Breast epithelium (tissue), 4 donors: ENCODE results near the gene SLC12A7. TPM values are rescaled to one million over a fixed set of nuclear protein-coding genes. Genes with fewer than 3 reads are reported as not detected.
"Not testable (repeated sequence)": the region's sequence is repeated elsewhere in the genome, so short reads cannot be mapped to it uniquely, and the experiment has no call there.

Experiments
- DNase-seq, 2 donors: peaks; one replicate each; pipeline ENCODE4 v3.0.0-alpha.2; 2019; ENCODE audit warnings: low spot score in 2 of 2
- H3K27ac ChIP-seq, 2 donors: fragments of 200-600 bp; sonication (generic) in 1 of 2; one replicate each; pipeline ENCODE4 v1.5.1; 2016 to 2019; ENCODE audit warnings: mild to moderate bottlenecking in 1 of 2
- H3K27me3 ChIP-seq, 2 donors: fragments of 200-600 bp; sonication (generic) in 1 of 2; one replicate each; pipeline versions ENCODE4 v1.5.1 to v1.6.0; 2017 to 2019; ENCODE audit warnings: control low read depth in 1 of 2, mild to moderate bottlenecking in 1 of 2
- H3K36me3 ChIP-seq: fragments of 200-600 bp; one replicate; pipeline ENCODE4 v1.5.1; 2019
- H3K4me1 ChIP-seq, 2 donors: fragments of 200-600 bp; sonication (generic); one replicate each; pipeline ENCODE4 v1.5.1; 2016 to 2019; ENCODE audit warnings: control low read depth in 1 of 2
- H3K4me3 ChIP-seq, 3 donors: fragments of 200-600 bp; sonication (generic); 1 replicate in 2 of 3; 2 replicates in 1 of 3; pipeline ENCODE4 v1.5.1; 2016 to 2019; ENCODE audit warnings: mild to moderate bottlenecking in 3 of 3, moderate library complexity in 2 of 3
- H3K9me3 ChIP-seq, 2 donors: fragments of 200-600 bp; sonication (generic) in 1 of 2; one replicate each; pipeline ENCODE4 v1.5.1; 2016 to 2019; ENCODE audit warnings: control low read depth in 1 of 2
- POLR2A ChIP-seq: fragments of 450-650 bp; IDR thresholded peaks from one replicate; pipeline ENCODE4 v1.6.1; 2016; ENCODE audit warnings: antibody characterized with exemption, mild to moderate bottlenecking, moderate library complexity
- POLR2AphosphoS5 ChIP-seq, 3 donors: sonication (generic); formaldehyde crosslinking; IDR thresholded peaks; one replicate each; pipeline ENCODE4 v1.6.1; 2017; ENCODE audit warnings: antibody characterized with exemption in 3 of 3
- intact Hi-C: fragments of 100-400 bp; cut with DNase I; formaldehyde crosslinking; loops from one replicate; pipeline ENCODE4 v1.15.1; 2023; ENCODE audit warnings: low total_unique reads
- total RNA-seq, 3 donors: library from RNA; depleted of rRNA; stranded (reverse); fragments of >200 nt; gene quantifications; one replicate each; pipeline ENCODE4 v1.1.0, GENCODE V29; 2016
- TF ChIP-seq, protein P1 (sequence below), 3 donors: fragments of 450-650 bp; IDR thresholded peaks; one replicate each; pipeline ENCODE4 v1.5.1; 2016 to 2017; ENCODE audit warnings: antibody characterized with exemption in 3 of 3, mild to moderate bottlenecking in 3 of 3, moderate library complexity in 3 of 3

The SLC12A7 gene
- total RNA-seq, 3 donors from 2014 or later: 21.4 to 31.5 (median 25.0) TPM

DNA sequence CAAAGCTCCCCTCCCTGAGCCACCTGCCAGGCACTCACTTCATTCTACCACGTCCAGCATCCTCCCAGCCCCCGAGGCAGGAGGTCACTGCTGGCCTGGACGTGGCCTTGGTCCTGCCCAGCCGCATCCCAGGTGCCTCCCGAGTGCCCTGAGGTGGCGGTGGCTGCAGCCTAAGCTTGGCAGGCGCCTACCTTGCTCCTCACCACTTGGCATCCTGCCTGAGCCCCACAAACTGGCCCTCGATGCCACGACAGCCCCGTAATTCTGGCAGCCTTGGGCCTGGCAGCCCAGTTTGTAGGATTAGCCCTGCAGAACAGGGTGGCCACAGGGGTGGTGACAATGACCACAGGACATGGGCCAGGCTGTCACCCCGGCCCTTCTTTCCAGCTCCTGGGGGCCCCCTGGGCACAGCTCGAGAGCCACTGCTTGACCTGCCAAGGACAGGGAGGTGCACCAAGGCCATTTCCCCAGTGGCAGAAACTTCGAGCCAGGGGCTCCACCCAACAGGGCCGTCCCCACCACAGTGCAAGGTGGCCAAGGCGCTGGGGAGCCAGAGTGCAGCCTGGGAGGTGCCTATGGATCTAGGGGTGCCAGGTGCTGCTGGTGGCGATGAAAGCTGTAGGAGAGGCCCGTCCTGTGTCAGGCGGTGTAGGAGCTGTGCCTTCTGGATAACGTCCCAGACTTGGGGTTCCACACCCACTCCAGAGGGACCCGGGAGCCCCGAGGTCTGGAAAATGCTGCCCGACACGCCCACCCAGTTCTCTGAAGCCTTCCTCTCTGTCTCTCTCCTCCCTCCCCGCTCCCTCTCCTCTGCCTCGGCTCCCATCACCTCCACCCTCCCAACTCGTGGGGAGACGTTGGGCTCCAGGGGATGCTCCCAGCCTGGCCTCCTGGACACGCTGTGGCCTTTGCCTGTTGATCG lies 84.9 kb downstream of the SLC12A7 start:
- DNase-seq: no peak
- no peak overlapping the region for H3K4me3 ChIP-seq
- H3K36me3 ChIP-seq: no peaks in the 10 kb centered on the region
- no peaks in the 10 kb centered on the region for H3K9me3 ChIP-seq
- TF ChIP-seq, protein P1, sequence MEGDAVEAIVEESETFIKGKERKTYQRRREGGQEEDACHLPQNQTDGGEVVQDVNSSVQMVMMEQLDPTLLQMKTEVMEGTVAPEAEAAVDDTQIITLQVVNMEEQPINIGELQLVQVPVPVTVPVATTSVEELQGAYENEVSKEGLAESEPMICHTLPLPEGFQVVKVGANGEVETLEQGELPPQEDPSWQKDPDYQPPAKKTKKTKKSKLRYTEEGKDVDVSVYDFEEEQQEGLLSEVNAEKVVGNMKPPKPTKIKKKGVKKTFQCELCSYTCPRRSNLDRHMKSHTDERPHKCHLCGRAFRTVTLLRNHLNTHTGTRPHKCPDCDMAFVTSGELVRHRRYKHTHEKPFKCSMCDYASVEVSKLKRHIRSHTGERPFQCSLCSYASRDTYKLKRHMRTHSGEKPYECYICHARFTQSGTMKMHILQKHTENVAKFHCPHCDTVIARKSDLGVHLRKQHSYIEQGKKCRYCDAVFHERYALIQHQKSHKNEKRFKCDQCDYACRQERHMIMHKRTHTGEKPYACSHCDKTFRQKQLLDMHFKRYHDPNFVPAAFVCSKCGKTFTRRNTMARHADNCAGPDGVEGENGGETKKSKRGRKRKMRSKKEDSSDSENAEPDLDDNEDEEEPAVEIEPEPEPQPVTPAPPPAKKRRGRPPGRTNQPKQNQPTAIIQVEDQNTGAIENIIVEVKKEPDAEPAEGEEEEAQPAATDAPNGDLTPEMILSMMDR (IDR thresholded peaks at IDR 0.05): no peak
- TF ChIP-seq POLR2AphosphoS5 (IDR thresholded peaks at IDR 0.05): no peak
- no peak for TF ChIP-seq POLR2A
- H3K27me3 ChIP-seq: no peaks in the 10 kb centered on the region
- no peaks in the 10 kb centered on the region for H3K4me1 ChIP-seq
- H3K27ac ChIP-seq: no peak overlapping the region
- intact Hi-C loops: no loop called here

DNA sequence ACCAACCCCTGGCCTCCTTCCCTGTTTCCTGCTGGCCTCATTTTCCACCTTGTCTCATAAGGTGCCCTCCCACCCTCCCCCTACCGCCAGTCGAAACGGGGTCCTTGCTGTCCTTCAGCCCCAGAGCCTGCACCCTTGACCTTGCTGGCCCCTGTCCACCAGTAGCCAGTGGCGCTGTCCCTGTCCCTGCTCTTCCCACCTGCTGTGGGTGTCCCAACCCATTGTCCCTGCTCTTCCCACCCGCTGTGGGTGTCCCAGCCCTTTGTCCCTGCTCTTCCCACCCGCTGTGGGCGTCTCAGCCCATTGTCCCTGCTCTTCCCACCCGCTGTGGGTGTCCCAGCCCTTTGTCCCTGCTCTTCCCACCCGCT lies 89.9 kb downstream of the SLC12A7 start:
- DNase-seq, H3K4me1 ChIP-seq, H3K27me3 ChIP-seq, H3K9me3 ChIP-seq, H3K36me3 ChIP-seq, intact Hi-C loops, H3K4me3 ChIP-seq, H3K27ac ChIP-seq: not testable (repeated sequence)

DNA sequence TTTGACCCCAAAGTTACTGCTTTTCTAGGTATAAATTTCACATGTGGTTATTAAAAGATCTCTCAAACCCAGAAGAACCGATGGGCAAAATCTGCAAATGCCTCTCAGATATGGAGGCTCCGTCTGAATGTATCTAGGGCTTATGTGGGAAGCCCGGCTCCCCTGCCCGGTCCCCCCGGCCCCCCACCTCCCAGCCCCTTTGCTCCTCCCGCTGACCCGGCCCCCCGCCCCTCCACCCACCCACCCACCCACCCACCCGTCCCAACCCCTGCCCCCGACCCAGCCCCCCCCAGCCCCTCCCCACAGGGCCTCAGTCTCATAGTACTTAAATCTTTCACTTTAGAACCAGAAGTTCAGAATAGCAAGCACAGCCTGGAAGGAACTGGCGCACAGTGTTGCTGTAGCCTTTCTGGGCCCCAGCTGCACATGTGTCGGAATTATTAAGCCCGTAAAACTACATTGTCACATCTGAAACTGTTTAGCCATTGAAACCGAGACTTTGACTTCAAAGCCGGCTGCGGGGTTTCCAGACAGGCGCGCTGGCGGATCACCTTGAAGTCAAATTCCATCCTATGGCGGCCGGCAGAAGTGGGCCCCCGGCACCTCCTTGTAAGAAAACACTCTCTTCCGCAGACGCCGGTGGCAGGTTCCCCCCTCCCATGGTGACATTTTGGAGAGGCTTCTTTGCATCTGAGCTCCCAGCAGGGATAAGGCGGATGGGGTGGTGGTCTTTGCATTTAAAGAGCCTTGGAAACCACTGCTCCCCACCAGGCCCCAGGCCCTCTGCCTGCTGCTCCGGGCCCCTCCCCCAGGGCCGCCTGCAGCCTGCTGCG lies 90.5 kb downstream of the SLC12A7 start:
- DNase-seq: no peak

DNA sequence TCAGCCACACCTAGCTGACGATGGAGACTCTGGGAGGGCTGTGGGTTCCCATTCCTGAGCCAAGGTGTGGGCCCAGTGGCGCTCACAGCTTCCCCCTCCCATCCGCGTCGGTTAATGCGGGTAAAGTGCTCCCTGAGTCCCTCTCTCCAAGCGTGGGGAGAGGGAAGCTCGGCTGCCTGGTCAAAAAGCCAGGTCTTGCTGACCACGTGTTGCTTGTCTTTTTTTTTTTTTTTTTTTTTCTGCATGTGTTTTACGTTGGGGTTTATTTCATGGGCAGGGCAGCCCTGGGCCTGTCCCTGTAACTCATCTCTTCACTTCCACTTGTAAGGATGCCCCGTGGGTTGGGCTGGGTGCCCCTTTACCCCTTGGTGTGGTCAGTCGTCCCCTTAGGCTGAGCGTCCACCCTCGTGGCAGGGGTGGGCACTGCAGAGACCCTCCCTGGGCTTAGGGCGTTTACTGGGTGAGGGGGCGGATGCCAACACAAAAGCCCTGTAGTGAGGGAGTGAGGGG lies 91.4 kb downstream of the SLC12A7 start:
- no peak for DNase-seq
- no peaks in the 10 kb centered on the region for H3K4me1 ChIP-seq
- intact Hi-C loops: no loop called here
- H3K4me3 ChIP-seq: no peak overlapping the region
- TF ChIP-seq POLR2A: no peak
- no peak for TF ChIP-seq POLR2AphosphoS5 (IDR thresholded peaks at IDR 0.05)
- TF ChIP-seq, protein P1 (IDR thresholded peaks at IDR 0.05): no peak
- H3K27me3 ChIP-seq: no peaks in the 10 kb centered on the region
- H3K9me3 ChIP-seq: no peaks in the 10 kb centered on the region
- H3K36me3 ChIP-seq: no peaks in the 10 kb centered on the region
- H3K27ac ChIP-seq: no peak overlapping the region

More for the DNA sequence above, 90.5 kb downstream of the SLC12A7 start:
- Histone ChIP-seq H3K9me3 (no peaks in the 10 kb centered on the region), H3K27me3 (no peaks in the 10 kb centered on the region), H3K4me1 (no peaks in the 10 kb centered on the region), H3K27ac (no peak overlapping the region), H3K36me3 (no peaks in the 10 kb centered on the region), H3K4me3 (no peak overlapping the region)
- TF ChIP-seq, protein P1 (IDR thresholded peaks at IDR 0.05): no peak
- TF ChIP-seq POLR2A (no peak), POLR2AphosphoS5 (IDR thresholded peaks at IDR 0.05) (no peak)
- intact Hi-C loops: no loop called here

DNA sequence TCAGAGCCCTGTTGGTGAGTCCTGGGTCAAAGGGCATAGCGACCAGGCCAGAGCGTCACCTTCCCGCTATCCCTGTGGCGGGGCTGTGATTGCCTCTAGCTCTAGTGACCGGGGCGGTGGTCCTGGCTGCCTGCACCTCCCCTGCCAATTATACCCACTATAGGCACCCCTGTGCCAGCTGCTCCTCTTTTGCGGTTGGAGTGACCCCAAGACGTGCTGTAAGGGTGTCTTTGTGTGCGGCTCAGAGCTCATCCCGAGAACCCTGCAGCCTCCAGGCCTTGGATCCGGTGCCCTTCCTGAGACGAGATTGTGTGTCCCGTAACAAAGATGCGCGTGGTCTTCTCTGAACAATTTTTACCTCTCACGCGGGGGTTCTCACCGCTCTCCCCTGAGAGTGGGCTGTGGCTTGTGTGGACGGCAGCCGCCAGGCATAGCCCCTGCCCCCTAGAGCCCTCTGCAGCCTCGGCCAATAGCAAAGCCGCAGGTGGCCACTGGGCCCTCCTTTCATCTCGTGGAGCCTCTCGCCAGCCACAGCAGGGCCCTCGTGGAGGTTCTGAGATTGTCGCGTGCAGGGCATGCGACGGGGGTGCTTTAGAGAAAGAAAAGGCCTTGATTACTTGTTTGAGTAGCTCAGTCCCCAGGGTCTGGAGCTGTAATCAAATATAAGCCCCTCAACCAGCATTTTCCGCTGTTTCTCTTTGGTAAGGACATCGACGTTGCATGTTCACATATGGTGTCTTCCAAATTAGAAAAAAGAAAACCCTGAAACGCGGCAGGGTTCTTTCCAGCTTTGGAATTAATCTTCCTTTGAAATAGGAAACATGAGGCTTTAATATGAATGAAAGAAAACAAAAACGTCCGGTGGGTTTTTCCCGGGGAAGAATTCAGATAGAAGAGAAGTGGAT lies 92.6 kb downstream of the SLC12A7 start:
- intact Hi-C loops: no loop called here
- TF ChIP-seq POLR2AphosphoS5 (IDR thresholded peaks at IDR 0.05) (no peak), POLR2A (no peak)
- TF ChIP-seq, protein P1 (IDR thresholded peaks at IDR 0.05): no peak
- no peaks in the 10 kb centered on the region for H3K9me3 ChIP-seq
- H3K4me1 ChIP-seq: no peaks in the 10 kb centered on the region
- no peak overlapping the region for H3K27ac ChIP-seq
- no peaks in the 10 kb centered on the region for H3K27me3 ChIP-seq
- DNase-seq: no peak
- no peaks in the 10 kb centered on the region for H3K36me3 ChIP-seq
- H3K4me3 ChIP-seq: no peak overlapping the region
